Trophoblast cell (in vitro differentiated cells and primary cell): Measurements from ENCODE around the gene FAM107B.

Experiments
- DNase-seq, 2 donors: peaks; one replicate each; pipeline ENCODE4 v3.0.0-alpha.2; 2016
- H2AFZ ChIP-seq: 2 replicates; pipeline ENCODE4 v1.6.1; 2013; ENCODE audit warnings: low read length, moderate library complexity, mild to moderate bottlenecking; ENCODE audit not compliant: insufficient read depth, poor library complexity
- H2AK5ac ChIP-seq: 2 replicates; pipeline ENCODE4 v1.6.1; 2013; ENCODE audit warnings: mild to moderate bottlenecking, low read length
- H2BK120ac ChIP-seq: 2 replicates; pipeline ENCODE4 v1.6.1; 2013; ENCODE audit warnings: low read length, mild to moderate bottlenecking, moderate library complexity; ENCODE audit not compliant: insufficient read depth, poor library complexity
- H2BK12ac ChIP-seq: 2 replicates; pipeline ENCODE4 v1.6.1; 2013; ENCODE audit warnings: mild to moderate bottlenecking, low read length, moderate library complexity
- H2BK5ac ChIP-seq: 2 replicates; pipeline ENCODE4 v1.6.1; 2013; ENCODE audit warnings: low read length, low read depth, moderate library complexity, mild to moderate bottlenecking; ENCODE audit not compliant: poor library complexity
- H3K14ac ChIP-seq: 2 replicates; pipeline ENCODE4 v1.6.1; 2013; ENCODE audit warnings: mild to moderate bottlenecking, low read length
- H3K18ac ChIP-seq: 2 replicates; pipeline ENCODE4 v1.6.1; 2013; ENCODE audit warnings: mild to moderate bottlenecking, low read length
- H3K23ac ChIP-seq: 2 replicates; pipeline ENCODE4 v1.6.1; 2013; ENCODE audit warnings: low read length
- H3K27ac ChIP-seq: 2 replicates; pipeline ENCODE4 v1.5.1; 2013; ENCODE audit warnings: low read depth, mild to moderate bottlenecking, inconsistent platforms, low read length, moderate library complexity
- H3K27me3 ChIP-seq: 2 replicates; pipeline ENCODE4 v1.6.1; 2013; ENCODE audit warnings: inconsistent platforms, mild to moderate bottlenecking, low read length, moderate library complexity; ENCODE audit not compliant: insufficient read depth
- H3K36me3 ChIP-seq, 2 experiments: 1 replicate in 1 of 2; 2 replicates in 1 of 2; pipeline ENCODE4 v1.6.1; 2013; ENCODE audit warnings: low read length in 2 of 2, mild to moderate bottlenecking in 2 of 2, moderate library complexity in 1 of 2; ENCODE audit not compliant: insufficient read depth in 2 of 2, control insufficient read depth in 1 of 2
- H3K4ac ChIP-seq: 2 replicates; pipeline ENCODE4 v1.6.1; 2013; ENCODE audit warnings: low read depth, mild to moderate bottlenecking, low read length, moderate library complexity
- H3K4me1 ChIP-seq, 2 experiments: 1 replicate in 1 of 2; 2 replicates in 1 of 2; pipeline ENCODE4 v1.6.1; 2013; ENCODE audit warnings: low read length in 2 of 2, mild to moderate bottlenecking in 2 of 2, moderate library complexity in 1 of 2; ENCODE audit not compliant: insufficient read depth in 2 of 2, control insufficient read depth in 1 of 2
- H3K4me2 ChIP-seq: 2 replicates; pipeline ENCODE4 v1.6.1; 2013; ENCODE audit warnings: inconsistent platforms, mild to moderate bottlenecking, low read length, moderate library complexity
- H3K4me3 ChIP-seq: 2 replicates; pipeline ENCODE4 v1.5.1; 2013; ENCODE audit warnings: mild to moderate bottlenecking, low read depth, low read length, inconsistent platforms
- H3K79me1 ChIP-seq: one replicate; pipeline ENCODE4 v1.6.1; 2013; ENCODE audit warnings: low read length
- H3K79me2 ChIP-seq: 2 replicates; pipeline ENCODE4 v1.6.1; 2013; ENCODE audit warnings: low read length, mild to moderate bottlenecking; ENCODE audit not compliant: control insufficient read depth, insufficient read depth, poor library complexity
- H3K9ac ChIP-seq: 2 replicates; pipeline ENCODE4 v1.6.1; 2013; ENCODE audit warnings: mild to moderate bottlenecking, low read length
- H3K9me3 ChIP-seq: 2 replicates; pipeline ENCODE4 v1.6.1; 2013; ENCODE audit warnings: low read depth, mild to moderate bottlenecking, control low read depth, inconsistent platforms, low read length; ENCODE audit not compliant: insufficient read depth
- H4K12ac ChIP-seq: 2 replicates; pipeline ENCODE4 v1.6.1; 2013; ENCODE audit warnings: low read depth, mild to moderate bottlenecking, low read length, moderate library complexity
- H4K8ac ChIP-seq: 2 replicates; pipeline ENCODE4 v1.6.1; 2013; ENCODE audit warnings: low read depth, mild to moderate bottlenecking, low read length, moderate library complexity
- H4K91ac ChIP-seq: one replicate; pipeline ENCODE4 v1.6.1; 2013; ENCODE audit warnings: low read depth, mild to moderate bottlenecking, low read length, moderate library complexity
- WGBS: extraction: QIAGEN DNeasy Blood & Tissue Kit; methylation state at CpG from one replicate; pipeline ENCODE4 v1.1.7; 2013; ENCODE audit warnings: missing lambda C conversion rate; ENCODE audit not compliant: insufficient read length, insufficient coverage; ENCODE audit errors: extremely low coverage; 5-methylcytosine and 5-hydroxymethylcytosine counted together

FAM107B gene

GRCh38 chr10:14540062-14540461 is 234.6 kb downstream of the FAM107B start:
- Histone ChIP-seq H3K79me2 (no peaks in the 10 kb centered on the region), H2BK12ac (no peak overlapping the region), H3K14ac (no peak overlapping the region), H4K91ac (no peak overlapping the region), H3K27me3 (no peaks in the 10 kb centered on the region), H3K23ac (no peak overlapping the region), H3K4me3 (no peak overlapping the region), H3K4me2 (no peak overlapping the region), H2BK5ac (no peak overlapping the region), H3K36me3 (peaks cover 14 to 23% of the 10 kb centered on the region in 2 experiments), H3K4ac (no peak overlapping the region), H3K9me3 (no peaks in the 10 kb centered on the region), H3K4me1 (peaks cover 0 to 4% of the 10 kb centered on the region in 2 experiments), H3K27ac (no peak overlapping the region), H2BK120ac (no peak overlapping the region), H3K18ac (no peak overlapping the region), H4K12ac (no peak overlapping the region), H3K9ac (no peak overlapping the region), H4K8ac (no peak overlapping the region), H2AFZ (no peak overlapping the region), H2AK5ac (no peak overlapping the region), H3K79me1 (no peaks in the 10 kb centered on the region)
- no CpG with 5 or more reads among the region's 3 CpGs for WGBS
- DNase-seq: no peak

- H3K79me1 ChIP-seq: no peaks in the 10 kb centered on the region
- no peak overlapping the region for H3K9ac ChIP-seq
- no peak overlapping the region for H3K4me2 ChIP-seq
- no peak overlapping the region for H4K12ac ChIP-seq
- H3K4me1 ChIP-seq: peaks cover 0 to 4% of the 10 kb centered on the region in 2 experiments
- H2AK5ac ChIP-seq: no peak overlapping the region
- no peak overlapping the region for H3K4me3 ChIP-seq
- no peak overlapping the region for H3K14ac ChIP-seq
- DNase-seq: no peak
- no peak overlapping the region for H4K91ac ChIP-seq
- H3K79me2 ChIP-seq: no peaks in the 10 kb centered on the region
- no peak overlapping the region for H3K27ac ChIP-seq
- no peak overlapping the region for H2BK5ac ChIP-seq
- no peak overlapping the region for H2BK12ac ChIP-seq
- H3K36me3 ChIP-seq: peaks cover 17 to 26% of the 10 kb centered on the region in 2 experiments
- no peaks in the 10 kb centered on the region for H3K9me3 ChIP-seq
- H3K4ac ChIP-seq: no peak overlapping the region
- H2BK120ac ChIP-seq: no peak overlapping the region
- no peak overlapping the region for H3K23ac ChIP-seq
- H2AFZ ChIP-seq: no peak overlapping the region
- no peaks in the 10 kb centered on the region for H3K27me3 ChIP-seq
- no peak overlapping the region for H4K8ac ChIP-seq
- H3K18ac ChIP-seq: no peak overlapping the region
Measured at GRCh38 chr10:14539176-14539575, 235.5 kb downstream of the FAM107B start.

- H3K18ac ChIP-seq: no peak overlapping the region
- no peak overlapping the region for H2AFZ ChIP-seq
- H2BK120ac ChIP-seq: no peak overlapping the region
- no peak overlapping the region for H4K91ac ChIP-seq
- H3K9ac ChIP-seq: no peak overlapping the region
- H3K27me3 ChIP-seq: no peaks in the 10 kb centered on the region
- H3K4me3 ChIP-seq: no peak overlapping the region
- H4K12ac ChIP-seq: no peak overlapping the region
- H3K79me2 ChIP-seq: no peaks in the 10 kb centered on the region
- no peaks in the 10 kb centered on the region for H3K9me3 ChIP-seq
- H3K23ac ChIP-seq: no peak overlapping the region
- no peak overlapping the region for H3K27ac ChIP-seq
- H3K4ac ChIP-seq: no peak overlapping the region
- no peaks in the 10 kb centered on the region for H3K79me1 ChIP-seq
- H3K4me1 ChIP-seq: peaks cover 10 to 11% of the 10 kb centered on the region in 2 experiments
- peak; percentile 82 to 87 for DNase-seq
- no peak overlapping the region for H3K4me2 ChIP-seq
- no peak overlapping the region for H3K14ac ChIP-seq
- H3K36me3 ChIP-seq: peaks cover 16 to 32% of the 10 kb centered on the region in 2 experiments
- H2BK5ac ChIP-seq: no peak overlapping the region
- H2AK5ac ChIP-seq: no peak overlapping the region
- no peak overlapping the region for H2BK12ac ChIP-seq
- no CpG with 5 or more reads among the region's 21 CpGs for WGBS
- H4K8ac ChIP-seq: no peak overlapping the region
Measured at GRCh38 chr10:14536241-14537213, 238.2 kb downstream of the FAM107B start.

- no peak overlapping the region for H3K9ac ChIP-seq
- no peak overlapping the region for H4K8ac ChIP-seq
- H3K4me3 ChIP-seq: no peak overlapping the region
- DNase-seq: peak; percentile 44 to 78
- no peak overlapping the region for H2BK12ac ChIP-seq
- H3K36me3 ChIP-seq: peaks cover 10 to 22% of the 10 kb centered on the region in 2 experiments
- H3K4me2 ChIP-seq: no peak overlapping the region
- H3K4me1 ChIP-seq: peaks cover 10 to 11% of the 10 kb centered on the region in 2 experiments
- H3K79me2 ChIP-seq: no peaks in the 10 kb centered on the region
- H2BK5ac ChIP-seq: no peak overlapping the region
- no peaks in the 10 kb centered on the region for H3K27me3 ChIP-seq
- H3K9me3 ChIP-seq: no peaks in the 10 kb centered on the region
- no peak overlapping the region for H2AFZ ChIP-seq
- no peak overlapping the region for H3K14ac ChIP-seq
- WGBS: no CpG with 5 or more reads among the region's 7 CpGs
- no peak overlapping the region for H3K23ac ChIP-seq
- H4K91ac ChIP-seq: no peak overlapping the region
- H3K4ac ChIP-seq: no peak overlapping the region
- H3K79me1 ChIP-seq: no peaks in the 10 kb centered on the region
- no peak overlapping the region for H4K12ac ChIP-seq
- no peak overlapping the region for H2BK120ac ChIP-seq
- H3K18ac ChIP-seq: no peak overlapping the region
- H2AK5ac ChIP-seq: no peak overlapping the region
- no peak overlapping the region for H3K27ac ChIP-seq
Measured at GRCh38 chr10:14535457-14536130, 239.1 kb downstream of the FAM107B start.
